Panc1 (cell line): ENCODE measurements around the gene RGS10. TPM values are rescaled to one million over a fixed set of nuclear protein-coding genes. Genes with fewer than 3 reads are reported as not detected.

Experiments
- ATAC-seq: fragments of 200-7000 bp; cut with Tn5 transposase; 2 replicates; pipeline ENCODE4 v1.9.1; 2020; ENCODE audit warnings: mild to moderate bottlenecking, moderate library complexity
- BruUV-seq: library from RNA; stranded (reverse); fragments of 400-500 nt; replicated peaks from 2 replicates; lab custom pipeline; 2021; lab: Mats Ljungman, UMichigan
- CTCF ChIA-PET: fragments of 300-600 bp; sonication (Branson Sonifier 250); formaldehyde crosslinking; loops from one replicate; lab custom pipeline; 2022; ENCODE audit warnings: antibody characterized with exemption; lab: Charles Lee
- POLR2A ChIA-PET: fragments of 300-600 bp; sonication (Branson Sonifier 250); formaldehyde crosslinking; loops from one replicate; lab custom pipeline; 2022; ENCODE audit warnings: antibody characterized with exemption; lab: Charles Lee
- DNase-seq: peaks from one replicate; pipeline ENCODE4 v3.0.0-alpha.2; 2010; ENCODE audit warnings: low read depth, low spot score
- H3K27ac ChIP-seq: 2 replicates; pipeline ENCODE4 v1.5.1; 2011; ENCODE audit warnings: mild to moderate bottlenecking, low read length, inconsistent platforms
- H3K27me3 ChIP-seq: fragments of 200-500 bp; sonication (Bioruptor generic); 2 replicates; pipeline ENCODE4 v1.6.0; 2014; ENCODE audit warnings: low read length, inconsistent platforms; ENCODE audit not compliant: control insufficient read depth, insufficient read depth
- H3K36me3 ChIP-seq: fragments of 200-500 bp; sonication (Bioruptor generic); 2 replicates; pipeline ENCODE4 v1.5.1; 2014; ENCODE audit warnings: inconsistent platforms, mild to moderate bottlenecking, low read length, moderate library complexity; ENCODE audit not compliant: control insufficient read depth, insufficient read depth
- H3K4me1 ChIP-seq: 2 replicates; pipeline ENCODE4 v1.5.1; 2011; ENCODE audit warnings: inconsistent platforms, mild to moderate bottlenecking, low read length, moderate library complexity; ENCODE audit not compliant: control insufficient read depth, insufficient read depth
- H3K4me3 ChIP-seq, 2 experiments: 2 replicates each; pipeline ENCODE4 v1.5.1; 2011 to 2012; ENCODE audit warnings: low read depth in 2 of 2, low read length in 2 of 2, mild to moderate bottlenecking in 2 of 2, inconsistent platforms in 1 of 2, moderate library complexity in 1 of 2
- H3K9me3 ChIP-seq: fragments of 200-500 bp; sonication (Bioruptor generic); 2 replicates; pipeline ENCODE4 v1.5.1; 2014; ENCODE audit warnings: low read depth, mild to moderate bottlenecking, inconsistent platforms, low read length, moderate library complexity; ENCODE audit not compliant: control insufficient read depth, insufficient read depth
- POLR2AphosphoS5 ChIP-seq: IDR thresholded peaks from 2 replicates; pipeline ENCODE4 v1.6.1; 2012; ENCODE audit warnings: mild to moderate bottlenecking, low read depth, low read length, moderate library complexity
- SIN3A ChIP-seq: IDR thresholded peaks from 2 replicates; pipeline ENCODE4 v1.6.1; 2012; ENCODE audit warnings: low read depth, mild to moderate bottlenecking, low read length, moderate library complexity, borderline replicate concordance; ENCODE audit not compliant: insufficient read depth
- TCF7L2 ChIP-seq: IDR thresholded peaks from 2 replicates; pipeline ENCODE4 v1.6.1; 2011; ENCODE audit warnings: mild to moderate bottlenecking, low read depth, low read length, inconsistent platforms
- in situ Hi-C: cut with HindIII; loops from 2 replicates; pipeline ENCODE4 v1.10.0; 2016; ENCODE audit warnings: low sequenced_read_pairs, low pct_unique_long_range_greater_than_20kb
- intact Hi-C: fragments of 100-400 bp; cut with micrococcal nuclease; formaldehyde crosslinking; loops from one replicate; pipeline ENCODE4 v1.10.0; 2022; ENCODE audit not compliant: unreplicated experiment
- total RNA-seq: library from RNA; stranded (reverse); gene quantifications from one replicate; pipeline ENCODE4 v1.2.1, GENCODE V29; 2021; ENCODE audit not compliant: unreplicated experiment
- TF ChIP-seq, protein P1 (sequence below): fragments of 450-650 bp; IDR thresholded peaks from 2 replicates; pipeline ENCODE4 v1.5.1; 2017; ENCODE audit warnings: mild to moderate bottlenecking
- TF ChIP-seq, protein P2 (sequence below), 2 experiments: IDR thresholded peaks; 2 replicates each; pipeline ENCODE4 v1.6.1; 2011 to 2012; ENCODE audit warnings: low read depth in 2 of 2, control low read depth in 1 of 2, low read length in 1 of 2, mild to moderate bottlenecking in 1 of 2, moderate library complexity in 1 of 2; ENCODE audit not compliant: insufficient read depth in 1 of 2

RGS10 gene
- total RNA-seq, 1 experiment from 2014 or later: 68.6 TPM

DNA sequence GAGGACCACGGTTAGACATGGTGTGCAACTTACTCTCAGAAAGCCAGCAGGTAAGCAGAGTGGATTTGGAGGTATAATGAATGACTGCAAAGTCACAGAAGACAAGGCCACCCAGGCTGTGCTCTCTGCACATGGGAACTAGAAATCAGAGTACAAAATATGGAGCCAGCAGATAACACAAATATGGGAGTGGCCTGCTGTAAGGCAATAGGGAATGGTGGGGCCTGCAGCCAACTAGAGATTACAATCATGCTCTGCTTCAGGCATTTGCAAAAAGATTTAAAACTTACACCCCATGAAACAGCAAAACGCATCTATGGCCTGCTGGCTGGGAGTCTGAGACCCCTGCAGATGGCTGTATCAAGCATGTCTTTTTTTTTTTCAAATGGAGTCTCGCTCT lies 47.0 kb downstream of the RGS10 start:
- TF ChIP-seq SIN3A (no peak), TCF7L2 (no peak), POLR2AphosphoS5 (no peak)
- TF ChIP-seq, protein P1, sequence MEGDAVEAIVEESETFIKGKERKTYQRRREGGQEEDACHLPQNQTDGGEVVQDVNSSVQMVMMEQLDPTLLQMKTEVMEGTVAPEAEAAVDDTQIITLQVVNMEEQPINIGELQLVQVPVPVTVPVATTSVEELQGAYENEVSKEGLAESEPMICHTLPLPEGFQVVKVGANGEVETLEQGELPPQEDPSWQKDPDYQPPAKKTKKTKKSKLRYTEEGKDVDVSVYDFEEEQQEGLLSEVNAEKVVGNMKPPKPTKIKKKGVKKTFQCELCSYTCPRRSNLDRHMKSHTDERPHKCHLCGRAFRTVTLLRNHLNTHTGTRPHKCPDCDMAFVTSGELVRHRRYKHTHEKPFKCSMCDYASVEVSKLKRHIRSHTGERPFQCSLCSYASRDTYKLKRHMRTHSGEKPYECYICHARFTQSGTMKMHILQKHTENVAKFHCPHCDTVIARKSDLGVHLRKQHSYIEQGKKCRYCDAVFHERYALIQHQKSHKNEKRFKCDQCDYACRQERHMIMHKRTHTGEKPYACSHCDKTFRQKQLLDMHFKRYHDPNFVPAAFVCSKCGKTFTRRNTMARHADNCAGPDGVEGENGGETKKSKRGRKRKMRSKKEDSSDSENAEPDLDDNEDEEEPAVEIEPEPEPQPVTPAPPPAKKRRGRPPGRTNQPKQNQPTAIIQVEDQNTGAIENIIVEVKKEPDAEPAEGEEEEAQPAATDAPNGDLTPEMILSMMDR: no peak
- TF ChIP-seq, protein P2, sequence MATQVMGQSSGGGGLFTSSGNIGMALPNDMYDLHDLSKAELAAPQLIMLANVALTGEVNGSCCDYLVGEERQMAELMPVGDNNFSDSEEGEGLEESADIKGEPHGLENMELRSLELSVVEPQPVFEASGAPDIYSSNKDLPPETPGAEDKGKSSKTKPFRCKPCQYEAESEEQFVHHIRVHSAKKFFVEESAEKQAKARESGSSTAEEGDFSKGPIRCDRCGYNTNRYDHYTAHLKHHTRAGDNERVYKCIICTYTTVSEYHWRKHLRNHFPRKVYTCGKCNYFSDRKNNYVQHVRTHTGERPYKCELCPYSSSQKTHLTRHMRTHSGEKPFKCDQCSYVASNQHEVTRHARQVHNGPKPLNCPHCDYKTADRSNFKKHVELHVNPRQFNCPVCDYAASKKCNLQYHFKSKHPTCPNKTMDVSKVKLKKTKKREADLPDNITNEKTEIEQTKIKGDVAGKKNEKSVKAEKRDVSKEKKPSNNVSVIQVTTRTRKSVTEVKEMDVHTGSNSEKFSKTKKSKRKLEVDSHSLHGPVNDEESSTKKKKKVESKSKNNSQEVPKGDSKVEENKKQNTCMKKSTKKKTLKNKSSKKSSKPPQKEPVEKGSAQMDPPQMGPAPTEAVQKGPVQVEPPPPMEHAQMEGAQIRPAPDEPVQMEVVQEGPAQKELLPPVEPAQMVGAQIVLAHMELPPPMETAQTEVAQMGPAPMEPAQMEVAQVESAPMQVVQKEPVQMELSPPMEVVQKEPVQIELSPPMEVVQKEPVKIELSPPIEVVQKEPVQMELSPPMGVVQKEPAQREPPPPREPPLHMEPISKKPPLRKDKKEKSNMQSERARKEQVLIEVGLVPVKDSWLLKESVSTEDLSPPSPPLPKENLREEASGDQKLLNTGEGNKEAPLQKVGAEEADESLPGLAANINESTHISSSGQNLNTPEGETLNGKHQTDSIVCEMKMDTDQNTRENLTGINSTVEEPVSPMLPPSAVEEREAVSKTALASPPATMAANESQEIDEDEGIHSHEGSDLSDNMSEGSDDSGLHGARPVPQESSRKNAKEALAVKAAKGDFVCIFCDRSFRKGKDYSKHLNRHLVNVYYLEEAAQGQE (IDR thresholded peaks at IDR 0.05; ENCODE audit: insufficient read depth in 1 of 2, low read depth in 2 of 2, low read length in 1 of 2): no peak
- Histone ChIP-seq H3K36me3 (no peaks in the 10 kb centered on the region), H3K9me3 (no peaks in the 10 kb centered on the region), H3K4me1 (peaks cover 12% of the 10 kb centered on the region), H3K27me3 (no peaks in the 10 kb centered on the region), H3K4me3 (no peak overlapping the region), H3K27ac (no peak overlapping the region)
- intact Hi-C loops (no loop called here), in situ Hi-C loops (no loop called here)
- POLR2A ChIA-PET: interaction anchor here (0.6 kb wide), 1 partner anchor 124 kb away, joined by 6 read pairs; no protein-coding TSS in a partner anchor
- CTCF ChIA-PET: no interaction called here
- ATAC-seq: no peak
- DNase-seq: no peak
- no TSS peak for BruUV-seq

DNA sequence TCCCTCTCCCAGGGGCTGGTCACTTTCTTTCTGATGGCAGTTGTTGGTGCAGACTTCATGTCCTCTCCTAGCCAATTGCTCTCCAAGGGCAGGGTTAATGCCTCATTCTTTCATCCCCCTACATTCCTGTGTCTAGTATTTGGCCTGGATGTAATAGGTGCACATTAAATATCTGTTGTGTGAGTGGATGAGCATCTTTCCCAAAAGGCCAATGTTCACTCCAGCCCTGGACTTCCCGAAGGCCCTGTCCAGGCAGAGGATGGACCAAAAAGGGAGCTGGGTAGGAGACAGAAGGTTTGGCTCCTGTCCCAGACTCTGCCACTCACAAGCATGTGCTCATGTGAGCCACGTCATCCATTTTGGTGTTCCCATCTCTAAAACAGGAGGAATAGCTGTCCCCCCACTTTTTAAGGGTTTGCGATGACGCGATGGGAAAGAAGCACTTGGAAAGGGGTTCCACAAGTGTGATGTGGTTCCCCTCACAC lies 47.5 kb downstream of the RGS10 start:
- TF ChIP-seq, protein P1: no peak
- TF ChIP-seq, protein P2 (IDR thresholded peaks at IDR 0.05; ENCODE audit: insufficient read depth in 1 of 2, low read depth in 2 of 2, low read length in 1 of 2): no peak
- no peak for TF ChIP-seq SIN3A
- TF ChIP-seq TCF7L2: no peak
- TF ChIP-seq POLR2AphosphoS5: no peak
- no peak for ATAC-seq
- BruUV-seq: no TSS peak
- Histone ChIP-seq H3K4me3 (no peak overlapping the region), H3K27ac (no peak overlapping the region), H3K4me1 (peaks cover 12% of the 10 kb centered on the region), H3K36me3 (no peaks in the 10 kb centered on the region), H3K27me3 (no peaks in the 10 kb centered on the region), H3K9me3 (no peaks in the 10 kb centered on the region)
- in situ Hi-C loops (no loop called here), intact Hi-C loops (no loop called here)
- ChIA-PET POLR2A (interaction anchor here (0.6 kb wide), 1 partner anchor 124 kb away, joined by 6 read pairs; no protein-coding TSS in a partner anchor), CTCF (interaction anchor here (0.7 kb wide), 1 partner anchor 296 kb away, joined by 3 read pairs; no protein-coding TSS in a partner anchor)
- DNase-seq: no peak
